ENCODE measurements around the gene RPL37.
"Not testable (repeated sequence)": the region's sequence is repeated elsewhere in the genome, so short reads cannot be mapped to it uniquely, and the experiment has no call there.

RPL37 gene

GRCh38 chr5:40791715-40792139, 43.3 kb downstream of the RPL37 start:
- H3K4me3 ChIP-seq (ENCODE audit: low read depth, low read length) = no peak overlapping the region
- TF ChIP-seq MYC (IDR thresholded peaks at IDR 0.05; ENCODE audit: low read depth, low read length) = no peak
- TF ChIP-seq, protein P1, sequence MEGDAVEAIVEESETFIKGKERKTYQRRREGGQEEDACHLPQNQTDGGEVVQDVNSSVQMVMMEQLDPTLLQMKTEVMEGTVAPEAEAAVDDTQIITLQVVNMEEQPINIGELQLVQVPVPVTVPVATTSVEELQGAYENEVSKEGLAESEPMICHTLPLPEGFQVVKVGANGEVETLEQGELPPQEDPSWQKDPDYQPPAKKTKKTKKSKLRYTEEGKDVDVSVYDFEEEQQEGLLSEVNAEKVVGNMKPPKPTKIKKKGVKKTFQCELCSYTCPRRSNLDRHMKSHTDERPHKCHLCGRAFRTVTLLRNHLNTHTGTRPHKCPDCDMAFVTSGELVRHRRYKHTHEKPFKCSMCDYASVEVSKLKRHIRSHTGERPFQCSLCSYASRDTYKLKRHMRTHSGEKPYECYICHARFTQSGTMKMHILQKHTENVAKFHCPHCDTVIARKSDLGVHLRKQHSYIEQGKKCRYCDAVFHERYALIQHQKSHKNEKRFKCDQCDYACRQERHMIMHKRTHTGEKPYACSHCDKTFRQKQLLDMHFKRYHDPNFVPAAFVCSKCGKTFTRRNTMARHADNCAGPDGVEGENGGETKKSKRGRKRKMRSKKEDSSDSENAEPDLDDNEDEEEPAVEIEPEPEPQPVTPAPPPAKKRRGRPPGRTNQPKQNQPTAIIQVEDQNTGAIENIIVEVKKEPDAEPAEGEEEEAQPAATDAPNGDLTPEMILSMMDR (IDR thresholded peaks at IDR 0.05; ENCODE audit: low read depth, low read length) = no peak
- no peak for TF ChIP-seq MAX (IDR thresholded peaks at IDR 0.05; ENCODE audit: low read depth, low read length)
- TF ChIP-seq POLR2A (IDR thresholded peaks at IDR 0.05; ENCODE audit: extremely low read depth, insufficient read length) = no peak
- no peak for DNase-seq (ENCODE audit: low read depth)

- no peak for DNase-seq (ENCODE audit: low read depth)
- no peak for TF ChIP-seq POLR2A (IDR thresholded peaks at IDR 0.05; ENCODE audit: extremely low read depth, insufficient read length)
- TF ChIP-seq, protein P1 (IDR thresholded peaks at IDR 0.05; ENCODE audit: low read depth, low read length) = no peak
- no peak for TF ChIP-seq MYC (IDR thresholded peaks at IDR 0.05; ENCODE audit: low read depth, low read length)
- no peak for TF ChIP-seq MAX (IDR thresholded peaks at IDR 0.05; ENCODE audit: low read depth, low read length)
- no peak overlapping the region for H3K4me3 ChIP-seq (ENCODE audit: low read depth, low read length)
These were observed 44.0 kb downstream of the RPL37 start for GRCh38 chr5:40790947-40791593.

DNA sequence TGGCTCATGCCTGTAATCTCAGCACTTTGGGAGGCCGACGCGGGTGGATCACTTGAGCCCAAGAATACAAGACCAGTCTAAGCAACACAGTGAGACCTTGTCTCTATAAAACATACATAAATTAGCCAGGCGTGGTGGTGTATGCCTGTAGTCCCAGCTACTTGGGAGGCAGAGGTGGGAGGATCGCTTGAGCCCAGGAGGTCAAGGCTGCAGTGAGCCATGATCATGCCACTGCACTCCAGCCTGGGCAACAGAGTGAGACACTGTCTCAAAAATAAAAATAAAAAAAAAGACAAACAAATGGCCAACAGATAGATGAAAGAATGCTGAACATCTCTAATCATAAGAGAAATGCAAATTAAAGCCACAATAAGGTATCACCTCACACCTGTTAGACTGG, 46.1 kb downstream of the RPL37 start:
- H3K4me3 ChIP-seq (ENCODE audit: low read depth, low read length); DNase-seq (ENCODE audit: low read depth): not testable (repeated sequence)

DNA sequence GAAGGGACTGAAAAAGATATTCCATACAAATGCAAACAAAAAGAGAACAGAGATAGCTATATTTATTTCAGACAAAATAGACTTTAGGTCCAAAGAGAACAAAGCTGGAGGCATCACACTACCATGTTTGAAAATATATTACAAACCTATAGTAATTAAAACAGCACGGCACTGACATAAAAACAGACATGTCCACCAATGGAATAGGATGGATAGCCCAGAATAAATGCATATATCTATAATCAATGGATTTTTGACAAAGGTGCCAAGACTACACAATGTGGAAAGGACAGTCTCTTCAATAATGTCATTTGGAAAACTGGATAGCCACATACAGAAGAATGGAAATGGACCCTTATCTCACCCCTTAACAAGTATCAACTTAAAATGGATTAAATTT, 47.0 kb downstream of the RPL37 start:
- TF ChIP-seq POLR2A (IDR thresholded peaks at IDR 0.05; ENCODE audit: extremely low read depth, insufficient read length) (no peak), MYC (IDR thresholded peaks at IDR 0.05; ENCODE audit: low read depth, low read length) (no peak), MAX (IDR thresholded peaks at IDR 0.05; ENCODE audit: low read depth, low read length) (no peak)
- TF ChIP-seq, protein P1 (IDR thresholded peaks at IDR 0.05; ENCODE audit: low read depth, low read length) = no peak
- DNase-seq (ENCODE audit: low read depth) = no peak
- no peak overlapping the region for H3K4me3 ChIP-seq (ENCODE audit: low read depth, low read length)

DNA sequence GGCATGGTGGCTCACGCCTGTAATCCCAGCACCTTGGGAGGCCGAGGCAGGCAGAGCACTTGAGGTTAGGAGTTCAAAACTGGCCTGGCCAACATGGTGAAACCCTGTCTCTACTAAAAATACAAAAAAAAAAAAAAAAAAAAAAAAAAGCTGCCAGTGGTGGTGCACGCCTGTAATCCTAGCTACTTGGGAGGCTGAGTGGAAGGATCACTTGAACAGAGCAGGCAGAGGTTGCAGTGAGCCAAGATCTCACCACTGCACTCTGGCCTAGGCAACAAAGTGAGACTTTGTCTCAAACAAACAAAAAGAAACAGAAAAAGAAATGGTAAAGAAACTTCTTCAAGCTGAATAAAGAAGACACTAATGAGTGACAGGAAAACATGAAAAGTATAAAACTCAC, 48.4 kb downstream of the RPL37 start:
- DNase-seq (ENCODE audit: low read depth); H3K4me3 ChIP-seq (ENCODE audit: low read depth, low read length): not testable (repeated sequence)

GRCh38 chr5:40784916-40785315, 50.1 kb downstream of the RPL37 start:
- TF ChIP-seq MAX (IDR thresholded peaks at IDR 0.05; ENCODE audit: low read depth, low read length) = no peak
- no peak for DNase-seq (ENCODE audit: low read depth)
- no peak overlapping the region for H3K4me3 ChIP-seq (ENCODE audit: low read depth, low read length)

GRCh38 chr5:40784027-40784653, 50.9 kb downstream of the RPL37 start:
- no peak for DNase-seq (ENCODE audit: low read depth)
- TF ChIP-seq MAX (IDR thresholded peaks at IDR 0.05; ENCODE audit: low read depth, low read length) (no peak), POLR2A (IDR thresholded peaks at IDR 0.05; ENCODE audit: extremely low read depth, insufficient read length) (no peak), MYC (IDR thresholded peaks at IDR 0.05; ENCODE audit: low read depth, low read length) (no peak)
- TF ChIP-seq, protein P1 (IDR thresholded peaks at IDR 0.05; ENCODE audit: low read depth, low read length) = no peak
- no peak overlapping the region for H3K4me3 ChIP-seq (ENCODE audit: low read depth, low read length)
